ENCODE measurements around the gene TRAPPC12.

Gene TRAPPC12

GRCh38 chr2:3454802-3455201, 75.3 kb downstream of the TRAPPC12 start:
- DNase-seq (ENCODE audit: low read depth, low spot score): no peak
- no peak overlapping the region for H3K4me3 ChIP-seq (ENCODE audit: low read depth, low read length)
- no peak for TF ChIP-seq CTCF (IDR thresholded peaks at IDR 0.05; ENCODE audit: insufficient read depth, low read length, missing control alignments)
- ChIA-PET POLR2A (no interaction called here), CTCF (interaction anchor here (1.1 to 4.6 kb wide), 2 partner anchors 7 to 31 kb away, joined by 7 to 27 read pairs; no protein-coding TSS in a partner anchor)

GRCh38 chr2:3456125-3456524, 76.6 kb downstream of the TRAPPC12 start:
- ChIA-PET CTCF (interaction anchor here (0.7 to 1.0 kb wide), 3 partner anchors 17 to 61 kb away, joined by 3 to 4 read pairs (median 3); no protein-coding TSS in a partner anchor), POLR2A (no interaction called here)

GRCh38 chr2:3457524-3458395, 78.3 kb downstream of the TRAPPC12 start:
- H3K4me3 ChIP-seq (ENCODE audit: low read depth, low read length): no peak overlapping the region
- CTCF ChIA-PET: no interaction called here
- POLR2A ChIA-PET: no interaction called here
- no peak for TF ChIP-seq CTCF (IDR thresholded peaks at IDR 0.05; ENCODE audit: insufficient read depth, low read length, missing control alignments)
- DNase-seq (ENCODE audit: low read depth, low spot score): no peak

More at GRCh38 chr2:3456125-3456524, 76.6 kb downstream of the TRAPPC12 start:
- DNase-seq (ENCODE audit: low read depth, low spot score): no peak
- no peak overlapping the region for H3K4me3 ChIP-seq (ENCODE audit: low read depth, low read length)
- TF ChIP-seq CTCF (IDR thresholded peaks at IDR 0.05; ENCODE audit: insufficient read depth, low read length, missing control alignments): no peak

GRCh38 chr2:3458396-3459184, 79.1 kb downstream of the TRAPPC12 start:
- H3K4me3 ChIP-seq (ENCODE audit: low read depth, low read length): no peak overlapping the region
- DNase-seq (ENCODE audit: low read depth, low spot score): no peak
- TF ChIP-seq CTCF (IDR thresholded peaks at IDR 0.05; ENCODE audit: insufficient read depth, low read length, missing control alignments): no peak
- ChIA-PET CTCF (no interaction called here), POLR2A (no interaction called here)

GRCh38 chr2:3459185-3460015, 79.9 kb downstream of the TRAPPC12 start:
- TF ChIP-seq CTCF (IDR thresholded peaks at IDR 0.05; ENCODE audit: insufficient read depth, low read length, missing control alignments): no peak
- H3K4me3 ChIP-seq (ENCODE audit: low read depth, low read length): no peak overlapping the region
- no peak for DNase-seq (ENCODE audit: low read depth, low spot score)
- POLR2A ChIA-PET: no interaction called here
- CTCF ChIA-PET: no interaction called here
